KG1 (cell line): ENCODE data around the gene TMEM31.

Experiments
- DNase-seq: peaks from one replicate; lab custom pipeline; 2025; lab: John Stamatoyannopoulos, UW

TMEM31 gene

GRCh38 chrX:103710609-103711008 is at the start of gene TMEM31:
Gene TMEM31, plus strand, starts transcription at chrX:103710909. Its CDS starts 1,350 bp downstream, at chrX:103712259.
- DNase-seq = no peak

GRCh38 chrX:103663981-103664762 is 46.5 kb upstream of the TMEM31 start:
- DNase-seq = no peak

- DNase-seq = no peak
Observed at GRCh38 chrX:103666202-103667107, 44.3 kb upstream of the TMEM31 start.

- no peak for DNase-seq
Observed at GRCh38 chrX:103669745-103670144, 41.0 kb upstream of the TMEM31 start.

- no peak for DNase-seq
Observed at GRCh38 chrX:103674531-103675454, 35.9 kb upstream of the TMEM31 start.

- DNase-seq = no peak
Observed at GRCh38 chrX:103678199-103678993, 32.3 kb upstream of the TMEM31 start.

GRCh38 chrX:103681443-103681842 is 29.3 kb upstream of the TMEM31 start:
- no peak for DNase-seq

- DNase-seq = no peak
Observed at GRCh38 chrX:103685396-103685795, 25.3 kb upstream of the TMEM31 start.

- peak; percentile 67 for DNase-seq
Observed at GRCh38 chrX:103686199-103687072, 24.3 kb upstream of the TMEM31 start, which contains the start of gene MORF4L2. Gene MORF4L2, minus strand, starts transcription at chrX:103686699. Its CDS starts 9,672 bp downstream, at chrX:103677027.

- peak; percentile 58 for DNase-seq
Observed at GRCh38 chrX:103687073-103687695, 23.5 kb upstream of the TMEM31 start.

GRCh38 chrX:103687696-103688201 is 23.0 kb upstream of the TMEM31 start:
- peak; percentile 9 for DNase-seq

GRCh38 chrX:103688946-103689345 is 21.8 kb upstream of the TMEM31 start:
- DNase-seq = no peak

- DNase-seq = no peak
Observed at GRCh38 chrX:103691059-103691458, 19.6 kb upstream of the TMEM31 start.

GRCh38 chrX:103697687-103698086 is 13.0 kb upstream of the TMEM31 start:
- no peak for DNase-seq

GRCh38 chrX:103699243-103699642 is 11.5 kb upstream of the TMEM31 start:
- no peak for DNase-seq

- no peak for DNase-seq
Observed at GRCh38 chrX:103704863-103705262, 5.8 kb upstream of the TMEM31 start.

- no peak for DNase-seq
Observed at GRCh38 chrX:103716962-103717361, 6.3 kb downstream of the TMEM31 start.

- no peak for DNase-seq
Observed at GRCh38 chrX:103718120-103718519, 7.4 kb downstream of the TMEM31 start.

GRCh38 chrX:103722505-103722904 is 11.8 kb downstream of the TMEM31 start:
- no peak for DNase-seq
